Colonic mucosa (tissue), 4 donors: ENCODE results near the gene POP5. TPM values are rescaled to one million over a fixed set of nuclear protein-coding genes. Genes with fewer than 3 reads are reported as not detected.
A peak's percentile ranks its signal among the peaks of the same experiment; 100 is the strongest.

Source experiments
- DNase-seq: peaks from one replicate; pipeline ENCODE4 v3.0.0-alpha.2; 2020
- H3K27ac ChIP-seq: fragments of 200-600 bp; one replicate; pipeline ENCODE4 v1.8.0; 2021
- H3K27me3 ChIP-seq: fragments of 200-600 bp; one replicate; pipeline ENCODE4 v1.8.0; 2021
- H3K36me3 ChIP-seq: fragments of 200-600 bp; one replicate; pipeline ENCODE4 v1.8.0; 2021
- H3K4me1 ChIP-seq: fragments of 200-600 bp; one replicate; pipeline ENCODE4 v1.8.0; 2021; ENCODE audit warnings: mild to moderate bottlenecking
- H3K4me3 ChIP-seq: fragments of 200-600 bp; one replicate; pipeline ENCODE4 v1.8.0; 2021
- H3K9ac ChIP-seq, 2 donors: one replicate each; pipeline ENCODE4 v1.7.0; 2013; ENCODE audit warnings: control low read depth in 2 of 2, low read depth in 2 of 2, low read length in 2 of 2
- H3K9me3 ChIP-seq: fragments of 200-600 bp; one replicate; pipeline ENCODE4 v1.8.0; 2021
- intact Hi-C: fragments of 100-400 bp; cut with DNase I; formaldehyde crosslinking; loops from one replicate; pipeline ENCODE4 v1.14.1; 2022
- total RNA-seq, 2 donors: library from RNA; stranded (reverse); fragmentation: NEBNext Ultra II Directional in 1 of 2; extraction: Animal tissue kit (Norgen Biotek cat#: 25700) in 1 of 2; gene quantifications; one replicate each; pipeline ENCODE4 v1.2.1, GENCODE V29; 2021
- TF ChIP-seq, protein P1 (sequence below): fragments of 200-600 bp; IDR thresholded peaks from one replicate; pipeline ENCODE4 v1.8.0; 2022; ENCODE audit warnings: antibody characterized with exemption, mild to moderate bottlenecking
- donor health status: healthy.
- donor health status: DM: no; HTN: no; CAD: no.
- donor health status: DM: no; HTN: no; CAD: no.

POP5 gene
- total RNA-seq = 10 to 100 TPM; 22.8 to 77.7 TPM

- TF ChIP-seq, protein P1, sequence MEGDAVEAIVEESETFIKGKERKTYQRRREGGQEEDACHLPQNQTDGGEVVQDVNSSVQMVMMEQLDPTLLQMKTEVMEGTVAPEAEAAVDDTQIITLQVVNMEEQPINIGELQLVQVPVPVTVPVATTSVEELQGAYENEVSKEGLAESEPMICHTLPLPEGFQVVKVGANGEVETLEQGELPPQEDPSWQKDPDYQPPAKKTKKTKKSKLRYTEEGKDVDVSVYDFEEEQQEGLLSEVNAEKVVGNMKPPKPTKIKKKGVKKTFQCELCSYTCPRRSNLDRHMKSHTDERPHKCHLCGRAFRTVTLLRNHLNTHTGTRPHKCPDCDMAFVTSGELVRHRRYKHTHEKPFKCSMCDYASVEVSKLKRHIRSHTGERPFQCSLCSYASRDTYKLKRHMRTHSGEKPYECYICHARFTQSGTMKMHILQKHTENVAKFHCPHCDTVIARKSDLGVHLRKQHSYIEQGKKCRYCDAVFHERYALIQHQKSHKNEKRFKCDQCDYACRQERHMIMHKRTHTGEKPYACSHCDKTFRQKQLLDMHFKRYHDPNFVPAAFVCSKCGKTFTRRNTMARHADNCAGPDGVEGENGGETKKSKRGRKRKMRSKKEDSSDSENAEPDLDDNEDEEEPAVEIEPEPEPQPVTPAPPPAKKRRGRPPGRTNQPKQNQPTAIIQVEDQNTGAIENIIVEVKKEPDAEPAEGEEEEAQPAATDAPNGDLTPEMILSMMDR = no peak
- DNase-seq = peak; percentile 99
- peak within 1 kb of the TSS; percentile 90 to 93 for H3K9ac ChIP-seq
- intact Hi-C loops = loop anchor here (5.0 kb wide), 1 partner anchor 136 kb away; no protein-coding TSS in a partner anchor
- peaks cover 26% of the 10 kb centered on the region for H3K36me3 ChIP-seq
- no peaks in the 10 kb centered on the region for H3K27me3 ChIP-seq
- peaks cover 11% of the 10 kb centered on the region for H3K4me1 ChIP-seq
- H3K9me3 ChIP-seq = no peaks in the 10 kb centered on the region
- peak within 1 kb of the TSS; percentile 62 for H3K4me3 ChIP-seq
- peak within 1 kb of the TSS; percentile 34 for H3K27ac ChIP-seq
These were observed at the start of gene POP5 for GRCh38 chr12:120580787-120581723. Gene POP5, minus strand, starts transcription at chr12:120581402. Its CDS starts 40 bp downstream, at chr12:120581362.

DNA sequence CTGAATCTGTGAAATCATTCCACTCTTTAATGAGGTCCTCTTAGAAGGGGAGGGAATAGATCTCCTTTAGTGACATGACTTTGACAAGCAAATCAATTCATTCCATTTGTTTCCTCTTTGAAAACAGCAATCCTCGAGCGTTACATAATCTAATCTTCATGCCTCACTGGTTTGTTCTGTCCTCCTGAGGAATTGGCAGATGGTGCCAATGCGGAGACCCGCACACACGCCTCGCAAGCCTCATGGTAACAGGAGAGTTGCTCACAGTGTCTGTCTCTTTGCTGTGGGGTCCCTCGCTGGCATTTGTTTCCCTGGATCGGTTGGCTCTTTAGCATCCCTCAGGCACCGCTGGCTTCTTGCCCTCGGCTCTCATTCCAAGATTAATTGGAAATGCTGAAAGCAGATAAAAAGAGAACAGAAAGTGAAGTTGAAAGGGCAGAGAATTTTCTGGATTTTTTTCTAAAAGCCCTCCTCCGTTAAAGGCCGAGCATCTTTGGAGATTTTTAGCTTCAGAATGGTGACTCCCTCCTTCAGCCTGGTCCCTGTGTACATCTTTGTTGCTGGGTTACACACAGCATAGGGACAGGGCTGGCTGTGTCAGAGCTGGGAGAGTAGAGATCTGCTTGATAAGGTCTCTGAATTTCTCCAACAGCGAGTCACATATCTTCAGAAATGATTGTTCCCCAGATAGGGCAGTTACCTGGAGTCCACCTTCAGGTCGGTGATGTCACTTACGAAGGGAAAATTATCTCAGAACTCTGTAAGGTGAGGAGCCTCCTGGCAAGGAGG is 49.1 kb upstream of the POP5 start:
- DNase-seq = no peak
- H3K4me1 ChIP-seq = no peaks in the 10 kb centered on the region
- H3K9me3 ChIP-seq = no peaks in the 10 kb centered on the region
- no peaks in the 10 kb centered on the region for H3K36me3 ChIP-seq
- intact Hi-C loops = no loop called here
- no peak overlapping the region for H3K9ac ChIP-seq
- TF ChIP-seq, protein P1 = no peak
- H3K27ac ChIP-seq = no peak overlapping the region
- H3K4me3 ChIP-seq = no peak overlapping the region
- no peaks in the 10 kb centered on the region for H3K27me3 ChIP-seq

GRCh38 chr12:120628919-120629318 is 47.7 kb upstream of the POP5 start:
- Histone ChIP-seq H3K27ac (no peak overlapping the region), H3K4me1 (no peaks in the 10 kb centered on the region), H3K4me3 (no peak overlapping the region), H3K36me3 (no peaks in the 10 kb centered on the region), H3K9me3 (no peaks in the 10 kb centered on the region), H3K9ac (no peak overlapping the region), H3K27me3 (no peaks in the 10 kb centered on the region)
- intact Hi-C loops = no loop called here
- TF ChIP-seq, protein P1 = no peak
- DNase-seq = peak; percentile 30

DNA sequence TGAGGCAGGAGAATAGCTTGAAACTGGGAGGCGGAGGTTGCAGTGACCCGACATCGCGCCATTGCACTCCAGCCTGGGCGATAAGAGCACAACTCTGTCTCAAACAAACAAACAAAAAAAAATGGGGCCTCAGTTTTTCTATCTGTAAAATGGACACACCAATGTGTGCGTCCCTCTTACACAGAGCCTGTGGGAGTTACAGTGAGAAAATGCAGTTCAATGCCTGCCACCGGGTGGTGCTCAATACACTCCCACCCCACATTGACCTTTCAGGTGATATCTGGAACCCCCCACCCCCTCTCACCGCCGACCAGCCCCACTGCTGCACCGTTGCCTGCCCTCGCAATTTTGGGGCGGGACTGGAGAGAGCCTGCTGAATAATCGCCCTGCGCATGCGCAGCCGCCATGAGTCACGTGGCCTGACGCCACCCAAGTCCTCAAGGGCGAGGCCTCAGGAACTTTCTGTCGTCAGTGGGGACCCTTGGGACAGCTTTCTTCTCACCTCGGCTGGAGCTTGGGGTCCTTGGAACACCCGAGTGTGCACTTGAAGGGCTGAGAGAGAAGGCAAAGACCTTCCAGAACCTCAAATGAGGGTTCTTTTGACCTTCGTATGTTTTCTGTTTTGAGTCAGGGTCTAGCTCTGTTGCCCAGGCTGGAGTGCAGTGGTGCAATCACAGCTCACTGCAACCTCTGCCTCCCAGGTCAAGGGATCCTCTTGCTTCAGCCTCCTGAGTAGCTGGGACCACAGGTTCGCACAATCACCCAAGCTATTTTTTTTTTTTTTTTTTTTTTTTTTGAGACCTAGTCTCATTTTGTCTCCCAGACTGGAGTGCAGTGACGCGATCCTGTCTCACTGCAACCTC is 44.6 kb upstream of the POP5 start:
- TF ChIP-seq, protein P1 = no peak
- intact Hi-C loops = no loop called here
- peak; percentile 29 for DNase-seq

DNA sequence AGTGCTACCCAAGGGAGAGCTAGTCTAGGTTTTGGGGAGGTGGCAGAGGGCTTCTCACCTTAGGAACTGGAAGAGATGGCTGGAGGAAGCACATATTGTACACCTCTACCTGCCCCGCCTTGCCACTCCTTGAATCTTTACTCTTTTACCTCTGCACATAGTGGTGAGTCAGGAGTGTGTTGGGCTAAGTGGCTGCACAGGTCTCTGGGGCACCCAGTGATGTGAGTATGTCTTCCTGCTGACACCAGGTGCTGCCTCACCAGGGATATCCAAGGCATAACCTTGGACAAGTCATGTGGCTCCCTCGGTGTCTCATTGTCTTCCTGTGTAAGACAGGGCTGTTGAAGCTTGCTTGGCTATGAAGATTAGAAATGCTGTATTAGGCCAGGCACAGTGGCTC is 39.4 kb upstream of the POP5 start:
- H3K9ac ChIP-seq = no peak overlapping the region
- H3K27me3 ChIP-seq = no peaks in the 10 kb centered on the region
- peak; percentile 48 for DNase-seq
- intact Hi-C loops = no loop called here
- no peaks in the 10 kb centered on the region for H3K9me3 ChIP-seq
- TF ChIP-seq, protein P1 = no peak
- H3K27ac ChIP-seq = no peak overlapping the region
- H3K36me3 ChIP-seq = no peaks in the 10 kb centered on the region
- H3K4me1 ChIP-seq = no peaks in the 10 kb centered on the region
- H3K4me3 ChIP-seq = no peak overlapping the region

More for the DNA sequence above, 44.6 kb upstream of the POP5 start:
- Histone ChIP-seq H3K36me3 (no peaks in the 10 kb centered on the region), H3K27me3 (no peaks in the 10 kb centered on the region), H3K27ac (no peak overlapping the region), H3K9me3 (no peaks in the 10 kb centered on the region), H3K9ac (no peak overlapping the region), H3K4me3 (no peak overlapping the region), H3K4me1 (no peaks in the 10 kb centered on the region)
